GM12801 (cell line): ENCODE data around the gene SORCS2.

ENCODE experiments used
- CTCF ChIP-seq: IDR thresholded peaks from one replicate; pipeline ENCODE4 v1.5.1; 2011; ENCODE audit warnings: control low read depth; ENCODE audit not compliant: insufficient read length; ENCODE audit errors: extremely low read depth

SORCS2 gene

GRCh38 chr4:7473081-7473480 is 280.7 kb downstream of the SORCS2 start:
- no peak for TF ChIP-seq CTCF

- no peak for TF ChIP-seq CTCF
These were observed 282.0 kb downstream of the SORCS2 start for GRCh38 chr4:7474320-7474719.

GRCh38 chr4:7475207-7475606 is 282.9 kb downstream of the SORCS2 start:
- no peak for TF ChIP-seq CTCF

- TF ChIP-seq CTCF: no peak
These were observed 284.5 kb downstream of the SORCS2 start for GRCh38 chr4:7476820-7477219.

GRCh38 chr4:7477695-7478094 is 285.4 kb downstream of the SORCS2 start:
- no peak for TF ChIP-seq CTCF

- TF ChIP-seq CTCF: no peak
These were observed 286.3 kb downstream of the SORCS2 start for GRCh38 chr4:7478665-7479064.

- TF ChIP-seq CTCF: no peak
These were observed 288.1 kb downstream of the SORCS2 start for GRCh38 chr4:7480423-7480822.

- TF ChIP-seq CTCF: no peak
These were observed 288.9 kb downstream of the SORCS2 start for GRCh38 chr4:7481227-7481626.
